ENCODE results near the gene CCSER1.

DNA sequence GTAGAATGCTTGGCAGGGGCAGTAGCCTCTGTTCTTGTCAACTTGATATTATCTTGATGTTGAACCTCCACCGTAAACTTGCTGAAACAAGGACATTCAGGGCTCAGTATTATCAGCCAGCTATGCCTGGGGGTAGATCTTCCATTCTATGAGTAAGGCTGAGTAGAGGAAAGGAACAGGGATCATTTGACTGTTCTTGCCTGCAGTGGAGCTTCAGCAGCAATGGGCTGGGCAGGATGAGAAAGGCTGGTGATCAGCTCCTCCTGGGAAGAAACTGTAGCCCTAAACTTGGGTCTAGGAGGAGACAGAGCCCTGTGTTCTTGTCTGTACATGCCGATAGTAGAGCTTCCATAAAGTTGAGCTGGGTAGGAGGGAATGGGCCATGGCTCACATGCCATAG, 127.2 kb downstream of the CCSER1 start:
- TF ChIP-seq POLR2AphosphoS5 (IDR thresholded peaks at IDR 0.05) (no peak), EZH2 (IDR thresholded peaks at IDR 0.05; ENCODE audit: borderline replicate concordance, insufficient read depth, low read length, poor library complexity, severe bottlenecking) (no peak), RAD21 (conservative IDR thresholded peaks at IDR 0.05) (no peak), EP300 (conservative IDR thresholded peaks at IDR 0.05; ENCODE audit: poor library complexity, severe bottlenecking) (no peak), TAF1 (IDR thresholded peaks at IDR 0.05; ENCODE audit: low read depth) (no peak)
- TF ChIP-seq, protein P1, sequence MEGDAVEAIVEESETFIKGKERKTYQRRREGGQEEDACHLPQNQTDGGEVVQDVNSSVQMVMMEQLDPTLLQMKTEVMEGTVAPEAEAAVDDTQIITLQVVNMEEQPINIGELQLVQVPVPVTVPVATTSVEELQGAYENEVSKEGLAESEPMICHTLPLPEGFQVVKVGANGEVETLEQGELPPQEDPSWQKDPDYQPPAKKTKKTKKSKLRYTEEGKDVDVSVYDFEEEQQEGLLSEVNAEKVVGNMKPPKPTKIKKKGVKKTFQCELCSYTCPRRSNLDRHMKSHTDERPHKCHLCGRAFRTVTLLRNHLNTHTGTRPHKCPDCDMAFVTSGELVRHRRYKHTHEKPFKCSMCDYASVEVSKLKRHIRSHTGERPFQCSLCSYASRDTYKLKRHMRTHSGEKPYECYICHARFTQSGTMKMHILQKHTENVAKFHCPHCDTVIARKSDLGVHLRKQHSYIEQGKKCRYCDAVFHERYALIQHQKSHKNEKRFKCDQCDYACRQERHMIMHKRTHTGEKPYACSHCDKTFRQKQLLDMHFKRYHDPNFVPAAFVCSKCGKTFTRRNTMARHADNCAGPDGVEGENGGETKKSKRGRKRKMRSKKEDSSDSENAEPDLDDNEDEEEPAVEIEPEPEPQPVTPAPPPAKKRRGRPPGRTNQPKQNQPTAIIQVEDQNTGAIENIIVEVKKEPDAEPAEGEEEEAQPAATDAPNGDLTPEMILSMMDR (IDR thresholded peaks at IDR 0.05; ENCODE audit: poor library complexity, severe bottlenecking): no peak
- TF ChIP-seq, protein P2, sequence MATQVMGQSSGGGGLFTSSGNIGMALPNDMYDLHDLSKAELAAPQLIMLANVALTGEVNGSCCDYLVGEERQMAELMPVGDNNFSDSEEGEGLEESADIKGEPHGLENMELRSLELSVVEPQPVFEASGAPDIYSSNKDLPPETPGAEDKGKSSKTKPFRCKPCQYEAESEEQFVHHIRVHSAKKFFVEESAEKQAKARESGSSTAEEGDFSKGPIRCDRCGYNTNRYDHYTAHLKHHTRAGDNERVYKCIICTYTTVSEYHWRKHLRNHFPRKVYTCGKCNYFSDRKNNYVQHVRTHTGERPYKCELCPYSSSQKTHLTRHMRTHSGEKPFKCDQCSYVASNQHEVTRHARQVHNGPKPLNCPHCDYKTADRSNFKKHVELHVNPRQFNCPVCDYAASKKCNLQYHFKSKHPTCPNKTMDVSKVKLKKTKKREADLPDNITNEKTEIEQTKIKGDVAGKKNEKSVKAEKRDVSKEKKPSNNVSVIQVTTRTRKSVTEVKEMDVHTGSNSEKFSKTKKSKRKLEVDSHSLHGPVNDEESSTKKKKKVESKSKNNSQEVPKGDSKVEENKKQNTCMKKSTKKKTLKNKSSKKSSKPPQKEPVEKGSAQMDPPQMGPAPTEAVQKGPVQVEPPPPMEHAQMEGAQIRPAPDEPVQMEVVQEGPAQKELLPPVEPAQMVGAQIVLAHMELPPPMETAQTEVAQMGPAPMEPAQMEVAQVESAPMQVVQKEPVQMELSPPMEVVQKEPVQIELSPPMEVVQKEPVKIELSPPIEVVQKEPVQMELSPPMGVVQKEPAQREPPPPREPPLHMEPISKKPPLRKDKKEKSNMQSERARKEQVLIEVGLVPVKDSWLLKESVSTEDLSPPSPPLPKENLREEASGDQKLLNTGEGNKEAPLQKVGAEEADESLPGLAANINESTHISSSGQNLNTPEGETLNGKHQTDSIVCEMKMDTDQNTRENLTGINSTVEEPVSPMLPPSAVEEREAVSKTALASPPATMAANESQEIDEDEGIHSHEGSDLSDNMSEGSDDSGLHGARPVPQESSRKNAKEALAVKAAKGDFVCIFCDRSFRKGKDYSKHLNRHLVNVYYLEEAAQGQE (IDR thresholded peaks at IDR 0.05; ENCODE audit: borderline replicate concordance): no peak

All from neural cell (in vitro differentiated cells).